H1 (cell line): Measurements from ENCODE around the gene ZNF595. TPM values are rescaled to one million over a fixed set of nuclear protein-coding genes. Genes with fewer than 3 reads are reported as not detected.
"Not testable (repeated sequence)": the region's sequence is repeated elsewhere in the genome, so short reads cannot be mapped to it uniquely, and the experiment has no call there.

Source experiments
- CTCF ChIA-PET: fragments of 300-600 bp; sonication (Branson Sonifier 250); formaldehyde crosslinking; loops from one replicate; lab custom pipeline; 2021; ENCODE audit not compliant: partially characterized antibody; lab: Charles Lee
- POLR2A ChIA-PET: fragments of 300-600 bp; sonication (Branson Sonifier 250); formaldehyde crosslinking; loops from one replicate; lab custom pipeline; 2021; ENCODE audit warnings: inconsistent platforms; ENCODE audit not compliant: partially characterized antibody; lab: Charles Lee
- DNase-seq, 2 experiments: peaks; one replicate each; pipeline versions ENCODE4 v3.0.0 to v3.0.0-alpha.2; 2010 to 2022; ENCODE audit warnings: low spot score in 2 of 2, low read depth in 1 of 2, mixed read lengths in 1 of 2
- FAIRE-seq: peaks from 2 replicates; lab custom pipeline; 2011; peaks lifted over from hg19 to GRCh38; lab: Jason Lieb, UNC
- H2AFZ ChIP-seq: 2 replicates; pipeline ENCODE4 v1.8.1; 2012; ENCODE audit warnings: low read length, inconsistent platforms
- H2AK5ac ChIP-seq: 2 replicates; pipeline ENCODE4 v1.6.1; 2013; ENCODE audit warnings: low read depth, low read length
- H2BK120ac ChIP-seq: replicated peaks from 2 replicates; pipeline ENCODE3; 2013; ENCODE audit warnings: low read depth, low read length, inconsistent platforms
- H2BK12ac ChIP-seq: 2 replicates; pipeline ENCODE4 v1.6.1; 2013; ENCODE audit warnings: low read depth, low read length
- H2BK15ac ChIP-seq: 2 replicates; pipeline ENCODE4 v1.6.1; 2013; ENCODE audit warnings: low read length
- H2BK20ac ChIP-seq: 2 replicates; pipeline ENCODE4 v1.6.1; 2013; ENCODE audit warnings: low read length
- H2BK5ac ChIP-seq: 2 replicates; pipeline ENCODE4 v1.6.1; 2013; ENCODE audit warnings: low read depth, low read length
- H3K14ac ChIP-seq: 2 replicates; pipeline ENCODE4 v1.6.1; 2013; ENCODE audit warnings: inconsistent platforms; ENCODE audit not compliant: insufficient read length
- H3K18ac ChIP-seq: 2 replicates; pipeline ENCODE4 v1.6.1; 2013; ENCODE audit warnings: low read length; ENCODE audit errors: extremely low read depth
- H3K23ac ChIP-seq: 2 replicates; pipeline ENCODE4 v1.6.1; 2013; ENCODE audit warnings: inconsistent platforms; ENCODE audit not compliant: insufficient read length
- H3K23me2 ChIP-seq: 2 replicates; pipeline ENCODE4 v1.6.1; 2013; ENCODE audit warnings: low read depth, low read length
- H3K27ac ChIP-seq: 2 replicates; pipeline ENCODE4 v1.6.1; 2011; ENCODE audit warnings: low read depth, low read length, inconsistent platforms
- H3K27me3 ChIP-seq, 4 experiments: replicated peaks in 1 of 4; 1 replicate in 1 of 4; 2 replicates in 3 of 4; pipeline versions ENCODE4 v1.6.1 to v1.8.1; 2011 to 2013; ENCODE audit warnings: low read length in 3 of 4, mild to moderate bottlenecking in 3 of 4, inconsistent platforms in 2 of 4, mixed read lengths in 2 of 4, moderate library complexity in 1 of 4; ENCODE audit not compliant: control insufficient read depth in 3 of 4, insufficient read depth in 3 of 4; ENCODE audit errors: extremely low read depth in 1 of 4
- H3K36me3 ChIP-seq, 4 experiments: 2 replicates each; pipeline versions ENCODE4 v1.6.1 to v1.8.1; 2011 to 2013; ENCODE audit warnings: mild to moderate bottlenecking in 4 of 4, low read length in 3 of 4, moderate library complexity in 2 of 4, control low read depth in 1 of 4, inconsistent platforms in 1 of 4; ENCODE audit not compliant: insufficient read depth in 4 of 4, control insufficient read depth in 2 of 4
- H3K4ac ChIP-seq: replicated peaks from 2 replicates; pipeline ENCODE3; 2013; ENCODE audit warnings: low read length, low read depth, mixed read lengths, inconsistent platforms; ENCODE audit not compliant: insufficient read length
- H3K4me1 ChIP-seq, 4 experiments: replicated peaks in 1 of 4; 1 replicate in 1 of 4; 2 replicates in 3 of 4; pipeline versions ENCODE4 v1.6.1 to v1.8.1; 2011 to 2013; ENCODE audit warnings: low read length in 3 of 4, inconsistent platforms in 2 of 4, mixed read lengths in 1 of 4; ENCODE audit not compliant: insufficient read depth in 4 of 4, control insufficient read depth in 3 of 4
- H3K4me2 ChIP-seq, 2 experiments: 2 replicates each; pipeline versions ENCODE4 v1.6.1 to v1.8.1; 2011 to 2013; ENCODE audit warnings: low read depth in 2 of 2, low read length in 2 of 2, control low read depth in 1 of 2, inconsistent platforms in 1 of 2, mild to moderate bottlenecking in 1 of 2; ENCODE audit not compliant: insufficient read depth in 1 of 2
- H3K4me3 ChIP-seq, 4 experiments: fragments of 200-600, 300-600 bp in 1 of 4; sonication (generic), shearing (Covaris generic), sonication (Bioruptor Twin) in 1 of 4; 2 replicates each; pipeline versions ENCODE4 v1.5.1 to v1.8.1; 2011 to 2016; ENCODE audit warnings: low read length in 4 of 4, low read depth in 3 of 4, control low read depth in 2 of 4, inconsistent platforms in 2 of 4, mild to moderate bottlenecking in 2 of 4, mixed read lengths in 1 of 4, moderate library complexity in 1 of 4; ENCODE audit not compliant: insufficient read depth in 2 of 4; ENCODE audit errors: extremely low read depth in 1 of 4
- H3K56ac ChIP-seq: replicated peaks from 2 replicates; pipeline ENCODE3; 2013; ENCODE audit warnings: low read depth, mild to moderate bottlenecking, mixed read lengths, low read length, inconsistent platforms; ENCODE audit not compliant: insufficient read length
- H3K79me1 ChIP-seq: 2 replicates; pipeline ENCODE4 v1.6.1; 2013; ENCODE audit warnings: low read depth, low read length, control low read depth
- H3K79me2 ChIP-seq, 2 experiments: 2 replicates each; pipeline versions ENCODE4 v1.6.1 to v1.8.1; 2012 to 2013; ENCODE audit warnings: low read length in 2 of 2, mild to moderate bottlenecking in 2 of 2, inconsistent platforms in 1 of 2; ENCODE audit not compliant: insufficient read depth in 2 of 2, control insufficient read depth in 1 of 2
- H3K9ac ChIP-seq, 4 experiments: replicated peaks in 1 of 4; 1 replicate in 1 of 4; 2 replicates in 3 of 4; pipeline versions ENCODE4 v1.6.1 to v1.8.1; 2011 to 2013; ENCODE audit warnings: low read depth in 3 of 4, low read length in 3 of 4, control low read depth in 2 of 4, mild to moderate bottlenecking in 2 of 4, moderate library complexity in 2 of 4, inconsistent platforms in 1 of 4; ENCODE audit errors: extremely low read depth in 1 of 4
- H3K9me3 ChIP-seq, 2 experiments: 2 replicates each; pipeline versions ENCODE4 v1.6.1 to v1.8.1; 2012 to 2013; ENCODE audit warnings: mild to moderate bottlenecking in 2 of 2, moderate library complexity in 2 of 2, control low read depth in 1 of 2, inconsistent platforms in 1 of 2, low read depth in 1 of 2, low read length in 1 of 2, mixed read lengths in 1 of 2; ENCODE audit not compliant: insufficient read depth in 2 of 2
- H4K20me1 ChIP-seq, 2 experiments: replicated peaks in 1 of 2; 2 replicates each; pipeline versions ENCODE3 to v1.8.1; 2011 to 2013; ENCODE audit warnings: inconsistent platforms in 2 of 2, low read length in 2 of 2, mild to moderate bottlenecking in 1 of 2; ENCODE audit not compliant: insufficient read depth in 2 of 2, control insufficient read depth in 1 of 2
- H4K5ac ChIP-seq: 2 replicates; pipeline ENCODE4 v1.6.1; 2013; ENCODE audit warnings: low read length, low read depth, mixed read lengths, inconsistent platforms; ENCODE audit not compliant: insufficient read length
- H4K8ac ChIP-seq: 2 replicates; pipeline ENCODE4 v1.8.0; 2013; ENCODE audit warnings: mild to moderate bottlenecking, moderate library complexity, low read length, inconsistent platforms; ENCODE audit not compliant: insufficient read depth; ENCODE audit errors: extremely low read depth
- H4K91ac ChIP-seq: replicated peaks from 2 replicates; pipeline ENCODE3; 2013; ENCODE audit warnings: low read length, mixed read lengths, inconsistent platforms; ENCODE audit not compliant: insufficient read length
- WGBS, 2 experiments: shearing (Covaris generic) in 1 of 2; methylation state at CpG; one replicate each; pipeline versions ENCODE4 v1.1.6 to v1.1.7; 2013 to 2015; ENCODE audit warnings: low lambda C conversion rate in 2 of 2, mixed read lengths in 2 of 2, inconsistent platforms in 1 of 2, low coverage in 1 of 2, missing lambda C conversion rate in 1 of 2; ENCODE audit not compliant: insufficient replicate concordance in 2 of 2, insufficient coverage in 1 of 2, insufficient read length in 1 of 2; ENCODE audit errors: extremely low coverage in 1 of 2, missing lambda C conversion rate in 1 of 2; 5-methylcytosine and 5-hydroxymethylcytosine counted together
- polyA plus RNA-seq, 7 experiments: library from polyadenylated mRNA; depleted of rRNA in 3 of 7; stranded (reverse) in 5 of 7; unstranded in 2 of 7; fragments of >200 nt in 5 of 7; fragments of 200-250 nt in 2 of 7; gene quantifications; 1 replicate in 5 of 7; 2 replicates in 1 of 7; 4 replicates in 1 of 7; pipeline versions ENCODE4 v1.2.1 to v1.2.3, GENCODE V29; 2011 to 2013; ENCODE audit warnings: missing spikeins in 2 of 7, mixed read lengths in 2 of 7
- total RNA-seq: library from RNA; stranded (reverse); fragmentation: NEBNext Ultra II Directional; extraction: Animal tissue kit (Norgen Biotek cat#: 25700); gene quantifications from 2 replicates; pipeline ENCODE4 v1.2.1, GENCODE V29; 2021

Gene ZNF595
- total and polyA plus RNA-seq, 2 of the 8 experiments (the other 6 are each of a cell fraction or from before 2014, with no cell fraction given): 3.3 to 22.5 TPM

DNA sequence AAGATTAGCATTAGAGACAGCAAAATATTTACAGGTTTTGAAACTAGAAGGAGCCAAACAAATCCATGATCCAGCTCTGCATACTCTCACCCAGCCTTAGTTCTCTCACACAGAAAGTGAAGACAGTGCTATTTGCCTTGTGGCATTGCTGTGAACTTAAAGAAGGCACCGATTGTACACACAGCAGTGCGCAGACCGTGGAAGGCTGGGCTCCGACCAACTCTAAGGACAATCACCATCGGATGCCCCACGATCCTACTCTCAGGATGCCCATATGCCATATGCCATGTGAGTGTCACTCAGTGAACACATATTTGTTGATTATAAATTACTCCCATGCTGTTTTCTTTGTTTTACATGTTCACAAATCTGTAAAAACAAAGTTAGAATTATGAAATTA, 19.8 kb upstream of the ZNF595 start:
- POLR2A ChIA-PET, H3K4me3 ChIP-seq, H2BK12ac ChIP-seq, H3K56ac ChIP-seq, FAIRE-seq, CTCF ChIA-PET, H3K4me1 ChIP-seq, H3K27ac ChIP-seq, H3K79me1 ChIP-seq, H3K14ac ChIP-seq, H3K23ac ChIP-seq, H3K18ac ChIP-seq, H3K9me3 ChIP-seq, H4K5ac ChIP-seq, H3K79me2 ChIP-seq, H2AK5ac ChIP-seq, H2BK5ac ChIP-seq, H3K23me2 ChIP-seq, H4K20me1 ChIP-seq, H2BK20ac ChIP-seq, H2AFZ ChIP-seq, H3K4me2 ChIP-seq, H3K36me3 ChIP-seq, H2BK15ac ChIP-seq, H3K4ac ChIP-seq, H4K8ac ChIP-seq, DNase-seq, H3K9ac ChIP-seq, H3K27me3 ChIP-seq, H2BK120ac ChIP-seq, H4K91ac ChIP-seq: not testable (repeated sequence)
- WGBS, 2 experiments: no CpG with 5 or more reads among the region's 6 CpGs
